HepG2 (cell line): Measurements from ENCODE around the gene MFAP3L. TPM values are rescaled to one million over a fixed set of nuclear protein-coding genes. Genes with fewer than 3 reads are reported as not detected.

Experiments used
- ATAC-seq: fragments of 200-7000 bp; cut with Tn5 transposase; 3 replicates; pipeline ENCODE4 v1.9.1; 2020; ENCODE audit warnings: mild to moderate bottlenecking, moderate library complexity
- BruUV-seq: library from RNA; stranded (reverse); fragments of 400-500 nt; replicated peaks from 2 replicates; lab custom pipeline; 2021; lab: Mats Ljungman, UMichigan
- CTCF ChIA-PET: fragments of 300-600 bp; formaldehyde crosslinking; extraction: SDS; loops from one replicate; lab custom pipeline; 2021; ENCODE audit warnings: low total read pairs, inconsistent platforms, low intra/inter-chr PET ratio; lab: Yijun Ruan, JAX
- POLR2A ChIA-PET: fragments of 350-600 bp; sonication (Branson Sonifier 250); formaldehyde crosslinking; loops from one replicate; lab custom pipeline; 2020; ENCODE audit warnings: antibody characterized with exemption, inconsistent platforms; lab: Yijun Ruan, JAX
- DNase-seq: peaks from one replicate; pipeline ENCODE4 v3.0.0-alpha.2; 2015; ENCODE audit warnings: low spot score
- FAIRE-seq: peaks from 3 replicates; lab custom pipeline; 2011; peaks lifted over from hg19 to GRCh38; lab: Jason Lieb, UNC
- H2AFZ ChIP-seq: one replicate; pipeline ENCODE4 v1.6.1; 2011; ENCODE audit warnings: low read length, inconsistent platforms
- H3K27ac ChIP-seq: fragments of 300-600 bp; 3 replicates; pipeline ENCODE4 v1.8.0; 2011; ENCODE audit warnings: mixed run types, mild to moderate bottlenecking, mixed read lengths, low read length, inconsistent platforms; ENCODE audit not compliant: insufficient read depth; ENCODE audit errors: extremely low read length
- H3K27me3 ChIP-seq, 2 experiments: fragments of 200-600 bp in 1 of 2; 2 replicates in 1 of 2; 3 replicates in 1 of 2; pipeline versions ENCODE4 v1.6.0 to v1.8.0; 2011; ENCODE audit warnings: low read length in 2 of 2, mild to moderate bottlenecking in 2 of 2, moderate library complexity in 2 of 2, inconsistent platforms in 1 of 2; ENCODE audit not compliant: insufficient read depth in 2 of 2, control insufficient read depth in 1 of 2
- H3K36me3 ChIP-seq, 2 experiments: fragments of 200-600 bp in 1 of 2; replicated peaks in 1 of 2; 2 replicates in 1 of 2; 3 replicates in 1 of 2; pipeline versions ENCODE4 v1.5.1 to v1.8.0; 2011; ENCODE audit warnings: low read length in 2 of 2, inconsistent platforms in 1 of 2; ENCODE audit not compliant: insufficient read depth in 2 of 2, control insufficient read depth in 1 of 2
- H3K4me1 ChIP-seq: 2 replicates; pipeline ENCODE4 v1.5.1; 2012; ENCODE audit warnings: low read length, inconsistent platforms; ENCODE audit not compliant: insufficient read depth
- H3K4me2 ChIP-seq: 2 replicates; pipeline ENCODE4 v1.6.0; 2011; ENCODE audit warnings: low read depth, low read length, inconsistent platforms
- H3K4me3 ChIP-seq, 3 experiments: fragments of 200-600 bp in 1 of 3; sonication (generic), shearing (Covaris generic) in 1 of 3; replicated peaks in 1 of 3; 2 replicates each; pipeline ENCODE4 v1.5.1; 2011 to 2016; ENCODE audit warnings: low read length in 3 of 3, inconsistent platforms in 2 of 3, low read depth in 2 of 3, mild to moderate bottlenecking in 2 of 3, control low read depth in 1 of 3, mixed read lengths in 1 of 3; ENCODE audit not compliant: insufficient read depth in 1 of 3
- H3K79me2 ChIP-seq: one replicate; pipeline ENCODE4 v1.6.1; 2011; ENCODE audit warnings: low read length, inconsistent platforms; ENCODE audit not compliant: insufficient read depth
- H3K9ac ChIP-seq: 2 replicates; pipeline ENCODE4 v1.6.0; 2011; ENCODE audit warnings: mild to moderate bottlenecking, low read depth, low read length, inconsistent platforms; ENCODE audit not compliant: insufficient read depth
- H3K9me3 ChIP-seq: 2 replicates; pipeline ENCODE4 v1.5.1; 2012; ENCODE audit warnings: mild to moderate bottlenecking, low read length
- H4K20me1 ChIP-seq: 2 replicates; pipeline ENCODE4 v1.6.0; 2011; ENCODE audit warnings: inconsistent platforms, mild to moderate bottlenecking, low read length, moderate library complexity; ENCODE audit not compliant: insufficient read depth
- E2F1 ChIP-seq: sonication (generic); formaldehyde crosslinking; IDR thresholded peaks from 2 replicates; pipeline ENCODE4 v1.5.0; 2020; ENCODE audit warnings: missing genetic modification reagents
- FOXC1 ChIP-seq: sonication (generic); formaldehyde crosslinking; IDR thresholded peaks from 2 replicates; pipeline ENCODE4 v1.8.0; 2022; ENCODE audit warnings: mild to moderate bottlenecking, missing genetic modification reagents, borderline replicate concordance
- KLF9 ChIP-seq: IDR thresholded peaks from 2 replicates; pipeline ENCODE4 v1.6.1; 2016; ENCODE audit warnings: low read depth
- MEIS2 ChIP-seq: sonication (generic); formaldehyde crosslinking; IDR thresholded peaks from 2 replicates; pipeline ENCODE4 v1.9.0; 2021; ENCODE audit warnings: mild to moderate bottlenecking, missing genetic modification reagents
- POLR2G ChIP-seq: fragments of 200-400 bp; formaldehyde crosslinking; IDR thresholded peaks from 2 replicates; pipeline ENCODE4 v1.6.1; 2018; ENCODE audit warnings: mild to moderate bottlenecking, low read depth, low read length, moderate library complexity
- SALL1 ChIP-seq: sonication (generic); formaldehyde crosslinking; IDR thresholded peaks from 2 replicates; pipeline ENCODE4 v1.8.0; 2022; ENCODE audit warnings: mild to moderate bottlenecking, missing genetic modification reagents
- TOE1 ChIP-seq: sonication (generic); formaldehyde crosslinking; IDR thresholded peaks from 2 replicates; pipeline ENCODE4 v1.4.0; 2020; ENCODE audit warnings: mild to moderate bottlenecking, missing genetic modification reagents
- ZBTB38 ChIP-seq: sonication (generic); formaldehyde crosslinking; IDR thresholded peaks from 2 replicates; pipeline ENCODE4 v1.5.1; 2020; ENCODE audit warnings: mild to moderate bottlenecking, missing genetic modification reagents
- ZFAT ChIP-seq: sonication (generic); formaldehyde crosslinking; conservative IDR thresholded peaks from 2 replicates; pipeline ENCODE4 v1.8.1; 2023; ENCODE audit warnings: missing genetic modification reagents, inconsistent platforms
- ZNF589 ChIP-seq: sonication (generic); formaldehyde crosslinking; conservative IDR thresholded peaks from 2 replicates; pipeline ENCODE4 v1.8.0; 2022; ENCODE audit warnings: mild to moderate bottlenecking, moderate library complexity, missing genetic modification reagents
- ZNF749 ChIP-seq: sonication (generic); formaldehyde crosslinking; IDR thresholded peaks from 2 replicates; pipeline ENCODE4 v1.8.0; 2022; ENCODE audit warnings: mild to moderate bottlenecking, missing genetic modification reagents, moderate library complexity, borderline replicate concordance
- WGBS: methylation state at CpG from one replicate; pipeline ENCODE4 v1.1.6; 2017; ENCODE audit warnings: low lambda C conversion rate; 5-methylcytosine and 5-hydroxymethylcytosine counted together
- in situ Hi-C: cut with HindIII; loops from 2 replicates; pipeline ENCODE4 v1.10.0; 2017; ENCODE audit warnings: low pct_unique_long_range_greater_than_20kb; ENCODE audit not compliant: extremely low pct_ligation_motif_present
- intact Hi-C: fragments of 100-400 bp; cut with micrococcal nuclease; formaldehyde crosslinking; loops from one replicate; pipeline ENCODE4 v1.10.0; 2022; ENCODE audit not compliant: unreplicated experiment
- polyA plus RNA-seq, 8 experiments: library from polyadenylated mRNA; depleted of rRNA in 3 of 8; stranded (reverse) in 7 of 8; unstranded in 1 of 8; fragments of >200 nt; fragmentation: Illumina TruSeq in 4 of 8; extraction: Trizol in 4 of 8; gene quantifications; 2 replicates each; pipeline versions ENCODE4 v1.2.1 to v1.2.3, GENCODE V29; 2011 to 2016; ENCODE audit warnings: low read depth in 4 of 8, missing spikeins in 1 of 8, mixed read lengths in 1 of 8; ENCODE audit not compliant: insufficient read depth in 1 of 8
- total RNA-seq, 5 experiments: library from RNA; depleted of rRNA; stranded (reverse); fragments of >200 nt; fragmentation: Illumina TruSeq; extraction: Trizol; gene quantifications; 2 replicates each; pipeline ENCODE4 v1.2.3, GENCODE V29; 2016; ENCODE audit warnings: low read depth in 1 of 5
- TF ChIP-seq, protein P1 (sequence below): sonication (generic); formaldehyde crosslinking; IDR thresholded peaks from 2 replicates; pipeline ENCODE4 v1.4.0; 2020; ENCODE audit warnings: missing genetic modification reagents, borderline replicate concordance
- TF ChIP-seq, protein P2 (sequence below): sonication (generic); formaldehyde crosslinking; IDR thresholded peaks from 2 replicates; pipeline ENCODE4 v1.4.0; 2020; ENCODE audit warnings: missing genetic modification reagents, mild to moderate bottlenecking, borderline replicate concordance
- TF ChIP-seq, protein P3 (sequence below): sonication (generic); formaldehyde crosslinking; IDR thresholded peaks from 2 replicates; pipeline ENCODE4 v1.9.0; 2022; ENCODE audit warnings: low read depth, missing genetic modification reagents

Gene MFAP3L
- total and polyA plus RNA-seq, 2 of the 13 experiments (the other 11 are each of a cell fraction or from before 2014, with no cell fraction given) = 1.5 to 3.6 TPM

- no peak overlapping the region for H3K27ac ChIP-seq
- H3K4me3 ChIP-seq = no peak overlapping the region
- no peaks in the 10 kb centered on the region for H3K9me3 ChIP-seq
- intact Hi-C loops (no loop called here), in situ Hi-C loops (no loop called here)
- CTCF ChIA-PET = no interaction called here
- H3K27me3 ChIP-seq = no peaks in the 10 kb centered on the region
- no peaks in the 10 kb centered on the region for H3K79me2 ChIP-seq
- POLR2A ChIA-PET = no interaction called here
- no peaks in the 10 kb centered on the region for H4K20me1 ChIP-seq
- no peaks in the 10 kb centered on the region for H3K36me3 ChIP-seq
- FAIRE-seq = no peak
- DNase-seq = no peak
- WGBS = 34% methylated on average over 2 of the region's 2 CpGs
- H3K9ac ChIP-seq = no peak overlapping the region
- H3K4me2 ChIP-seq = no peak overlapping the region
- no TSS peak for BruUV-seq
- no peak overlapping the region for H2AFZ ChIP-seq
- no peak for ATAC-seq
- H3K4me1 ChIP-seq = no peaks in the 10 kb centered on the region
- no peak for TF ChIP-seq ZFAT (CRISPR knock-in tag)
- no peak for TF ChIP-seq KLF9
- no peak for TF ChIP-seq SALL1 (CRISPR knock-in tag)
- no peak for TF ChIP-seq POLR2G
- no peak for TF ChIP-seq FOXC1 (CRISPR knock-in tag)
- no peak for TF ChIP-seq ZNF589 (CRISPR knock-in tag)
- TF ChIP-seq ZBTB38 (CRISPR knock-in tag) = no peak
- TF ChIP-seq, protein P1, sequence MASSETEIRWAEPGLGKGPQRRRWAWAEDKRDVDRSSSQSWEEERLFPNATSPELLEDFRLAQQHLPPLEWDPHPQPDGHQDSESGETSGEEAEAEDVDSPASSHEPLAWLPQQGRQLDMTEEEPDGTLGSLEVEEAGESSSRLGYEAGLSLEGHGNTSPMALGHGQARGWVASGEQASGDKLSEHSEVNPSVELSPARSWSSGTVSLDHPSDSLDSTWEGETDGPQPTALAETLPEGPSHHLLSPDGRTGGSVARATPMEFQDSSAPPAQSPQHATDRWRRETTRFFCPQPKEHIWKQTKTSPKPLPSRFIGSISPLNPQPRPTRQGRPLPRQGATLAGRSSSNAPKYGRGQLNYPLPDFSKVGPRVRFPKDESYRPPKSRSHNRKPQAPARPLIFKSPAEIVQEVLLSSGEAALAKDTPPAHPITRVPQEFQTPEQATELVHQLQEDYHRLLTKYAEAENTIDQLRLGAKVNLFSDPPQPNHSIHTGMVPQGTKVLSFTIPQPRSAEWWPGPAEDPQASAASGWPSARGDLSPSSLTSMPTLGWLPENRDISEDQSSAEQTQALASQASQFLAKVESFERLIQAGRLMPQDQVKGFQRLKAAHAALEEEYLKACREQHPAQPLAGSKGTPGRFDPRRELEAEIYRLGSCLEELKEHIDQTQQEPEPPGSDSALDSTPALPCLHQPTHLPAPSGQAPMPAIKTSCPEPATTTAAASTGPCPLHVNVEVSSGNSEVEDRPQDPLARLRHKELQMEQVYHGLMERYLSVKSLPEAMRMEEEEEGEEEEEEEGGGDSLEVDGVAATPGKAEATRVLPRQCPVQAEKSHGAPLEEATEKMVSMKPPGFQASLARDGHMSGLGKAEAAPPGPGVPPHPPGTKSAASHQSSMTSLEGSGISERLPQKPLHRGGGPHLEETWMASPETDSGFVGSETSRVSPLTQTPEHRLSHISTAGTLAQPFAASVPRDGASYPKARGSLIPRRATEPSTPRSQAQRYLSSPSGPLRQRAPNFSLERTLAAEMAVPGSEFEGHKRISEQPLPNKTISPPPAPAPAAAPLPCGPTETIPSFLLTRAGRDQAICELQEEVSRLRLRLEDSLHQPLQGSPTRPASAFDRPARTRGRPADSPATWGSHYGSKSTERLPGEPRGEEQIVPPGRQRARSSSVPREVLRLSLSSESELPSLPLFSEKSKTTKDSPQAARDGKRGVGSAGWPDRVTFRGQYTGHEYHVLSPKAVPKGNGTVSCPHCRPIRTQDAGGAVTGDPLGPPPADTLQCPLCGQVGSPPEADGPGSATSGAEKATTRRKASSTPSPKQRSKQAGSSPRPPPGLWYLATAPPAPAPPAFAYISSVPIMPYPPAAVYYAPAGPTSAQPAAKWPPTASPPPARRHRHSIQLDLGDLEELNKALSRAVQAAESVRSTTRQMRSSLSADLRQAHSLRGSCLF (CRISPR knock-in tag) = no peak
- no peak for TF ChIP-seq TOE1
- TF ChIP-seq MEIS2 (CRISPR knock-in tag) = no peak
- TF ChIP-seq, protein P2, sequence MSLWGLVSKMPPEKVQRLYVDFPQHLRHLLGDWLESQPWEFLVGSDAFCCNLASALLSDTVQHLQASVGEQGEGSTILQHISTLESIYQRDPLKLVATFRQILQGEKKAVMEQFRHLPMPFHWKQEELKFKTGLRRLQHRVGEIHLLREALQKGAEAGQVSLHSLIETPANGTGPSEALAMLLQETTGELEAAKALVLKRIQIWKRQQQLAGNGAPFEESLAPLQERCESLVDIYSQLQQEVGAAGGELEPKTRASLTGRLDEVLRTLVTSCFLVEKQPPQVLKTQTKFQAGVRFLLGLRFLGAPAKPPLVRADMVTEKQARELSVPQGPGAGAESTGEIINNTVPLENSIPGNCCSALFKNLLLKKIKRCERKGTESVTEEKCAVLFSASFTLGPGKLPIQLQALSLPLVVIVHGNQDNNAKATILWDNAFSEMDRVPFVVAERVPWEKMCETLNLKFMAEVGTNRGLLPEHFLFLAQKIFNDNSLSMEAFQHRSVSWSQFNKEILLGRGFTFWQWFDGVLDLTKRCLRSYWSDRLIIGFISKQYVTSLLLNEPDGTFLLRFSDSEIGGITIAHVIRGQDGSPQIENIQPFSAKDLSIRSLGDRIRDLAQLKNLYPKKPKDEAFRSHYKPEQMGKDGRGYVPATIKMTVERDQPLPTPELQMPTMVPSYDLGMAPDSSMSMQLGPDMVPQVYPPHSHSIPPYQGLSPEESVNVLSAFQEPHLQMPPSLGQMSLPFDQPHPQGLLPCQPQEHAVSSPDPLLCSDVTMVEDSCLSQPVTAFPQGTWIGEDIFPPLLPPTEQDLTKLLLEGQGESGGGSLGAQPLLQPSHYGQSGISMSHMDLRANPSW = no peak
- no peak for TF ChIP-seq ZNF749
- no peak for TF ChIP-seq E2F1 (CRISPR knock-in tag)
- TF ChIP-seq, protein P3, sequence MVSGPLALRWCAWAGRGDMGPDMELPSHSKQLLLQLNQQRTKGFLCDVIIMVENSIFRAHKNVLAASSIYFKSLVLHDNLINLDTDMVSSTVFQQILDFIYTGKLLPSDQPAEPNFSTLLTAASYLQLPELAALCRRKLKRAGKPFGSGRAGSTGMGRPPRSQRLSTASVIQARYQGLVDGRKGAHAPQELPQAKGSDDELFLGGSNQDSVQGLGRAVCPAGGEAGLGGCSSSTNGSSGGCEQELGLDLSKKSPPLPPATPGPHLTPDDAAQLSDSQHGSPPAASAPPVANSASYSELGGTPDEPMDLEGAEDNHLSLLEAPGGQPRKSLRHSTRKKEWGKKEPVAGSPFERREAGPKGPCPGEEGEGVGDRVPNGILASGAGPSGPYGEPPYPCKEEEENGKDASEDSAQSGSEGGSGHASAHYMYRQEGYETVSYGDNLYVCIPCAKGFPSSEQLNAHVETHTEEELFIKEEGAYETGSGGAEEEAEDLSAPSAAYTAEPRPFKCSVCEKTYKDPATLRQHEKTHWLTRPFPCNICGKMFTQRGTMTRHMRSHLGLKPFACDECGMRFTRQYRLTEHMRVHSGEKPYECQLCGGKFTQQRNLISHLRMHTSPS = no peak
Measured at GRCh38 chr4:169986369-169986768, 39.8 kb downstream of the MFAP3L start.
